NB4 (cell line): ENCODE results near the gene TRIM36.

ENCODE experiments used
- DNase-seq: peaks from one replicate; pipeline ENCODE4 v3.0.0; 2010; ENCODE audit warnings: low read depth
- H3K4me3 ChIP-seq: one replicate; pipeline ENCODE4 v1.5.1; 2011; ENCODE audit warnings: mild to moderate bottlenecking, low read depth, low read length, moderate library complexity
- CTCF ChIP-seq: IDR thresholded peaks from one replicate; pipeline ENCODE4 v1.5.1; 2012; ENCODE audit warnings: low read depth, low read length
- MAX ChIP-seq: IDR thresholded peaks from 2 replicates; pipeline ENCODE4 v1.6.1; 2011; ENCODE audit warnings: low read depth, low read length
- MYC ChIP-seq: IDR thresholded peaks from 2 replicates; pipeline ENCODE4 v1.6.1; 2011; ENCODE audit warnings: low read depth, low read length
- POLR2A ChIP-seq: IDR thresholded peaks from 2 replicates; pipeline ENCODE4 v1.6.1; 2011; ENCODE audit warnings: mild to moderate bottlenecking; ENCODE audit not compliant: insufficient read length; ENCODE audit errors: extremely low read depth

Gene TRIM36

GRCh38 chr5:115084246-115084793 lies 85.4 kb downstream of the TRIM36 start:
- no peak for DNase-seq
- no peak for TF ChIP-seq CTCF
- no peak for TF ChIP-seq MYC
- no peak for TF ChIP-seq MAX
- TF ChIP-seq POLR2A: no peak
- no peak overlapping the region for H3K4me3 ChIP-seq

GRCh38 chr5:115079924-115080623 lies 89.6 kb downstream of the TRIM36 start:
- DNase-seq: no peak

More at GRCh38 chr5:115079924-115080623, 89.6 kb downstream of the TRIM36 start:
- no peak for TF ChIP-seq POLR2A
- no peak for TF ChIP-seq MYC
- no peak for TF ChIP-seq CTCF
- no peak for TF ChIP-seq MAX
- no peak overlapping the region for H3K4me3 ChIP-seq
